Limb (tissue), 2 donors: ENCODE results near the gene SLC38A11.
"Not testable (repeated sequence)": the region's sequence is repeated elsewhere in the genome, so short reads cannot be mapped to it uniquely, and the experiment has no call there.

Experiments
- DNase-seq, 2 donors: peaks; one replicate each; pipeline ENCODE4 v3.0.0-alpha.2; 2016; ENCODE audit errors: extremely low spot score in 2 of 2

Gene SLC38A11

GRCh38 chr2:164879901-164880535 is 75.3 kb downstream of the SLC38A11 start:
- DNase-seq = no peak

GRCh38 chr2:164877927-164878326 is 77.4 kb downstream of the SLC38A11 start:
- DNase-seq = no peak

- no peak for DNase-seq
These were observed 78.2 kb downstream of the SLC38A11 start for GRCh38 chr2:164877169-164877568.

- no peak for DNase-seq
These were observed 79.8 kb downstream of the SLC38A11 start for GRCh38 chr2:164875334-164876205.

GRCh38 chr2:164873210-164873908 is 82.0 kb downstream of the SLC38A11 start:
- DNase-seq = no peak

- no peak for DNase-seq
These were observed 83.9 kb downstream of the SLC38A11 start for GRCh38 chr2:164871404-164871803.

GRCh38 chr2:164869420-164869772 is 85.9 kb downstream of the SLC38A11 start:
- no peak for DNase-seq

- DNase-seq = no peak
These were observed 86.5 kb downstream of the SLC38A11 start for GRCh38 chr2:164868563-164869419.

GRCh38 chr2:164867779-164868397 is 87.4 kb downstream of the SLC38A11 start:
- no peak for DNase-seq

GRCh38 chr2:164866381-164866780 is 88.9 kb downstream of the SLC38A11 start:
- not testable (repeated sequence) for DNase-seq

- DNase-seq = no peak
These were observed 94.7 kb downstream of the SLC38A11 start for GRCh38 chr2:164860694-164861042.

GRCh38 chr2:164859906-164860693 is 95.2 kb downstream of the SLC38A11 start:
- not testable (repeated sequence) for DNase-seq

GRCh38 chr2:164859251-164859818 is 96.0 kb downstream of the SLC38A11 start:
- no peak for DNase-seq

- no peak for DNase-seq
These were observed 103.2 kb downstream of the SLC38A11 start for GRCh38 chr2:164852086-164852485.

GRCh38 chr2:164850235-164850634 is 105.1 kb downstream of the SLC38A11 start:
- no peak for DNase-seq

GRCh38 chr2:164849506-164849905 is 105.8 kb downstream of the SLC38A11 start:
- no peak for DNase-seq

GRCh38 chr2:164847981-164848741 is 107.2 kb downstream of the SLC38A11 start:
- DNase-seq = no peak

- no peak for DNase-seq
These were observed 108.0 kb downstream of the SLC38A11 start for GRCh38 chr2:164847291-164847690.

GRCh38 chr2:164846276-164846675 is 109.0 kb downstream of the SLC38A11 start:
- no peak for DNase-seq
